GM10248 (cell line): Measurements from ENCODE around the gene SIK3.

Experiments used
- CTCF ChIA-PET: fragments of 300-600 bp; sonication (Branson Sonifier 250); formaldehyde crosslinking; extraction: SDS; loops from one replicate; lab custom pipeline; 2021; ENCODE audit warnings: antibody characterized with exemption; lab: Yijun Ruan, JAX
- POLR2A ChIA-PET: fragments of 350-650 bp; sonication (Branson Sonifier 250); formaldehyde crosslinking; extraction: SDS; loops from one replicate; lab custom pipeline; 2020; ENCODE audit warnings: antibody characterized with exemption; lab: Yijun Ruan, JAX
- DNase-seq: peaks from one replicate; pipeline ENCODE4 v3.0.0; 2012; ENCODE audit errors: extremely low spot score
- CTCF ChIP-seq: IDR thresholded peaks from 2 replicates; pipeline ENCODE4 v1.5.1; 2012; ENCODE audit warnings: mild to moderate bottlenecking, low read depth; ENCODE audit errors: extremely low read depth, missing control alignments, control extremely low read depth

The SIK3 gene

GRCh38 chr11:116832350-116833290 lies 265.6 kb downstream of the SIK3 start:
- DNase-seq = no peak

DNA sequence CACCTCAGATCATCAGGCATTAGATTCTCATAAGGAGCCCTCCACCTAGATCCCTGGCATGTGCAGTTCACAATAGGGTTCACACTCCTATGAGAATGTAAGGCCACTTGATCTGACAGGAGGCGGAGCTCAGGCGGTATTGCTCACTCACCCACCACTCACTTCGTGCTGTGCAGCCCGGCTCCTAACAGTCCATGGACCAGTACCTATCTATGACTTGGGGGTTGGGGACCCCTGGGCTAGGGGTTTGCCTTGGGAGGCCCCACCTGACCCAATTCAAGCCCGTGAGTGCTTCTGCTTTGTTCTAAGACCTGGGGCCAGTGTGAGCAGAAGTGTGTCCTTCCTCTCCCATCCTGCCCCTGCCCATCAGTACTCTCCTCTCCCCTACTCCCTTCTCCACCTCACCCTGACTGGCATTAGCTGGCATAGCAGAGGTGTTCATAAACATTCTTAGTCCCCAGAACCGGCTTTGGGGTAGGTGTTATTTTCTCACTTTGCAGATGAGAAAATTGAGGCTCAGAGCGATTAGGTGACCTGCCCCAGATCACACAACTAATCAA lies 266.4 kb downstream of the SIK3 start:
- no peak for TF ChIP-seq CTCF
- POLR2A ChIA-PET = no interaction called here
- DNase-seq = no peak
- CTCF ChIA-PET = interaction anchor here (3.7 to 6.3 kb wide), 2 partner anchors 11 to 41 kb away, joined by 16 to 50 read pairs; partner anchors contain the start of genes APOA4 and APOA5

More at GRCh38 chr11:116832350-116833290, 265.6 kb downstream of the SIK3 start:
- POLR2A ChIA-PET = no interaction called here
- CTCF ChIA-PET = interaction anchor here (3.7 to 6.3 kb wide), 2 partner anchors 11 to 42 kb away, joined by 16 to 50 read pairs; partner anchors contain the start of genes APOA4 and APOA5
- no peak for TF ChIP-seq CTCF

GRCh38 chr11:116830184-116830912 lies 267.9 kb downstream of the SIK3 start:
- ChIA-PET CTCF (interaction anchor here (1.0 kb wide), 1 partner anchor 276 kb away, joined by 4 read pairs; no protein-coding TSS in a partner anchor), POLR2A (no interaction called here)
- no peak for TF ChIP-seq CTCF
- no peak for DNase-seq

- CTCF ChIA-PET = interaction anchor here (1.0 kb wide), 2 partner anchors 9 to 277 kb away, joined by 3 to 4 read pairs; no protein-coding TSS in a partner anchor
- POLR2A ChIA-PET = no interaction called here
These were observed 268.6 kb downstream of the SIK3 start, which contains the start of gene APOC3 for GRCh38 chr11:116829525-116830183. TSS of gene APOC3 (plus strand) at chr11:116829907. CDS start at chr11:116830583, 676 bp downstream.

More at GRCh38 chr11:116829525-116830183, 268.6 kb downstream of the SIK3 start, which contains the start of gene APOC3:
- no peak for TF ChIP-seq CTCF
- no peak for DNase-seq
